GM19324 (cell line): ENCODE measurements around the gene SRPX2.

Experiments used
- ATAC-seq: cut with Tn5 transposase; IDR thresholded peaks from one replicate; pipeline ENCODE4 v1.9.1; 2021; ENCODE audit warnings: mild to moderate bottlenecking, moderate library complexity; ENCODE audit not compliant: unreplicated experiment, low FRiP score

The SRPX2 gene, protein sequence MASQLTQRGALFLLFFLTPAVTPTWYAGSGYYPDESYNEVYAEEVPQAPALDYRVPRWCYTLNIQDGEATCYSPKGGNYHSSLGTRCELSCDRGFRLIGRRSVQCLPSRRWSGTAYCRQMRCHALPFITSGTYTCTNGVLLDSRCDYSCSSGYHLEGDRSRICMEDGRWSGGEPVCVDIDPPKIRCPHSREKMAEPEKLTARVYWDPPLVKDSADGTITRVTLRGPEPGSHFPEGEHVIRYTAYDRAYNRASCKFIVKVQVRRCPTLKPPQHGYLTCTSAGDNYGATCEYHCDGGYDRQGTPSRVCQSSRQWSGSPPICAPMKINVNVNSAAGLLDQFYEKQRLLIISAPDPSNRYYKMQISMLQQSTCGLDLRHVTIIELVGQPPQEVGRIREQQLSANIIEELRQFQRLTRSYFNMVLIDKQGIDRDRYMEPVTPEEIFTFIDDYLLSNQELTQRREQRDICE

DNA sequence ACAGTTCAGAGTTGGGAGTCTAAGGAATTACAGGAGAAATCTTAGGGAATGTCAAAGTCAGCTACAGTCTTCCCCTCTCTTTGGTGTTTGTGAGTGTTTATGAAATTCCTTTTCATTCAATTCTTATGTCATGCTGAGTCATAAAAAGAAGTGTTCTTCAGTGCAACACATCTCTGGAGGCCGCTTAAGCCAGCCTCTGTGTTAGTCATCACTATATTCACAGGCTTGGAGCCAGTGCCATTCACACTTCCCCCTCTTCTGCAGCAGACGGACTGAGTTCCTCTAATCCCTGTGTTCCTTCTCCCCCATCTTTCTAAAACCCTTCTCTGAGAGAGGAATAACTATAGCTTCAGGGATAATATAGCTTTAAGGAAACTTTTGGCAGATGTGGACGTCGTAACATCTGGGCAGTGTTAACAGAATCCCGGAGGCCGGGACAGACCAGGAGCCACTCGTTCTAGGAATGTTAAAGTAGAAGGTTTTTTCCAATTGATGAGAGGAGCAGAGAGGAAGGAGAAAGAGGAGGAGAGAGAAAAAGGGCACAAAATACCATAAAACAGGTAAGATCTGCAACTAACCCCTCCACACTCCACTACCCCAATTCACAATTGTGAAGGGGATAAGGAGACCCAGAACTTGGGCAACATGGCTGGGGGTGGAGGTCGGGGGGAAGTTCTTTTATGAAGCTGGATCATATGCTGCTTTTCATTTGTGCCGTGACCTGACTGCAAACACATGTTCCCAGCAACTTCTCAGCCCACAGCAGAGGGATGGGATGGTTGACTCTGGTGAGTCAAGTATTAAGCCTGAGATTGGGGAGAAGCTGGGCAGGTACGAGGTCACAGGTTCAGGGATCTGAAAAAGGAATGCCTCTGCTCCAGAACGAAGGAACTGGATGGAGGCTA lies at the start of gene SRPX2:
TSS of gene SRPX2 (plus strand) at position 244 of the 905 bp plus-strand sequence. CDS start 2,124 bp downstream, outside the sequence.
- ATAC-seq, result no peak

DNA sequence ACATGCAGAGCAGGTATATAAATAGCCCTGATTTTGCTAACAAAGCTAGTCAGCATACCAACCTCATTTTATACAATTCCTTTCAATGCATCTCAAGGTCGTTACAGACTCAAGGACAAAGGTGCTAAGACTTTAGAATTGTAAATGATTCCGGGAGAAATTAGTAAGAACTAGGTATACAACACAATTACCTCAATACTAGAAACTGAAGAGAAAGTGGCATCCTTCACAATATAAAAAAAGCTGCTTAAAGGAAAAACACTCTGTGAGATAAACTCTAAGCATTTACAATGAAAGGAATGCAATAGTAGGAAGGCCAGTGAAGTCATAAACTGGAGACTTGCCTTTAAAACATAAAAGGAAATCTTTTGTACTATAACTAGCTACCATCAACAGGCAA lies 47.4 kb upstream of the SRPX2 start:
- ATAC-seq, result no peak

DNA sequence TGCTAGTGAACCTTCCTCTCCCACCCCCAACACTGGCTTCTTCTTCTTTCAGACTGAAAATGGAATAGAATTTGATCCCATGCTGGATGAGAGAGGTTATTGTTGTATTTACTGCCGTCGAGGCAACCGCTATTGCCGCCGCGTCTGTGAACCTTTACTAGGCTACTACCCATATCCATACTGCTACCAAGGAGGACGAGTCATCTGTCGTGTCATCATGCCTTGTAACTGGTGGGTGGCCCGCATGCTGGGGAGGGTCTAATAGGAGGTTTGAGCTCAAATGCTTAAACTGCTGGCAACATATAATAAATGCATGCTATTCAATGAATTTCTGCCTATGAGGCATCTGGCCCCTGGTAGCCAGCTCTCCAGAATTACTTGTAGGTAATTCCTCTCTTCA lies 44.5 kb upstream of the SRPX2 start:
- ATAC-seq, result no peak

DNA sequence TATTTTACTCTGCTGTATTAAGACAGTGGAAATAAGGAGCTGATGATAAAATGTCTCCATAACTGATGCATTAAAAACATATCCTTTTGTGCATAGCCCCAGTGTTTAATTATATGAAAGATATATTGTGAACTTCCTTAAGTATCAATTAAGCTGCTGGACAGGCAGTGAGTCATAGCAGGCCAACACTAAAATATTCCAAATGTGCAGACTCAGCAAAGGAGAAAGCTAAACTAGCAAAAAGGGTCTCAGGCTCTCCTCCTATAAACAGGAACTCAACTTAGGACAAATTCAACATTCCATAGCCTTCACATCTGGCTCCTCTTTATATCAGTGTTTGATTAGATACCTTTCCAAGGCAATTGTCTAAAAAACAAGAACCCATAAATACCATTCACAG lies 43.7 kb upstream of the SRPX2 start:
- ATAC-seq, result no peak

DNA sequence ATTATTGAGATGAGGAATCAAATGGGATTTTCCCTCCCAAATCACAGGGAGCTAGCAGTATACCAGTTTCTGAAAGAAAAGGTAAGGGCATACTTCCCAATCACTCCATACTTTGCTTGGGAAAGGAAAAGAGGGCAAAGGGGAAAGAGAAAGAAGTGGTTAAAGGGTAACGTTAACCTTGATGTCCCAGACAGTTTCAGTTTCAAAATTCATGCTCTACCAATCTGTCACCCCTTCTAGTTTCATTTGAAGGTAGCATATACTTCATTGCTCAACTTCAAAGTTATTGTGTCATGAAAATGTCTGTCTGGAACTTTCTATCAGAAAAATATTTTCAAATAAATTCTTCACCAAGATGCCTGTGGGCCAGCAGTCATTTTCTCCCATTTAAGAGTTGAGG lies 43.2 kb upstream of the SRPX2 start:
- no peak for ATAC-seq

DNA sequence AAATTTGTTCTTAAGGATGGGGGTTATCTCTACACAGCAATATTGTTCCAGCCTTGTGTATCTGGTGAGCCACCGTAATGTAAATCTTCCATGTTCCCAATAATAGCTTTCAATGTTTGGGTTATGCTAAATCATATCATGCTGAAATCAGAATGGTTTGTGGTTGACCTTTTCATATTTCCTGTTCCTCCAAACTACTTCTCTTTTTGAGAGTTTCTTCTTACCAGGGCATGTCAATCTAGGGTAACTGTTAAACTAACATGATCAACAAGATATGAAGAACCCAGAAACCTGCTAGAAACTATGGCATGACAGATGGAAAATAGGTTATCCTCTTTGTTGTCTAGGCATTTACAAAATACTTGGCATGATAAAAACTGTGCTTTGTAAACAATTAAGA lies 37.2 kb upstream of the SRPX2 start:
- ATAC-seq, result no peak

DNA sequence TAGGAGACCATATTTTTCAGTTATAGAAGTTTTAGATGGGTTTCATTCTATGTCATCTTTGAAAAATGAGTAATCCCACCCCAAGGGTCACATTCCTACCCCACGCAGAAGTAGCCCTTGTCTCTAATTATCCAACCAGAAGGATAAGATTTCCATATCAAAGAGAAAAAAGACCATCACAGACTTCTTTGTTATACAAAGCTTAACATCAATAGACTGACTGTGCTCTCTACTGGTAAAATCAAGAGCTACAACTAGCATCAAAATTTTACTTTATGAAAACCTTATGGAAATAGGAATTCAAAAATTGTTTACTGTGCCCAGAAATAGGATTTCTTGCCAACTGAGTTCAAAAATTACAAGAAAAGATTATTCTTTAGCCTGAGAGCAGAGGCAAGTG lies 34.4 kb upstream of the SRPX2 start:
- ATAC-seq, result no peak

DNA sequence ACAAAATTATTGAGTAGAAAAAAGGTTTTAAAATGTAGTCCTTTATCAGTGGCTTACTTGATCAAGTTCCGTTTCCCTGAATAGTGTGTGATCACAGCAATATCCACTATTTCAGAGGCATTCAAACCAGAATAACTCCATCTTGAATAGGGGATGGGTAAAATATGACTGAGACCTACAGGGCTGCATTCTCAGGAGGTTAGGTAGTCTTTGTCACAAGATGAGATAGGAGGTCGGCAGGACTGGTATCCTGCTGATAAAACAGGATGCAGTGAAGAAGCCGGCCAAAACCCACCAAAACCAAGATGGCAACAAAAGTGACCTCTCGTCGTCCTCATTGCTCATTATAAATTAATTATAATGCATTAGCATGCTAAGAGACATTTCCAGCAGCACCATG lies 32.0 kb upstream of the SRPX2 start:
- no peak for ATAC-seq

DNA sequence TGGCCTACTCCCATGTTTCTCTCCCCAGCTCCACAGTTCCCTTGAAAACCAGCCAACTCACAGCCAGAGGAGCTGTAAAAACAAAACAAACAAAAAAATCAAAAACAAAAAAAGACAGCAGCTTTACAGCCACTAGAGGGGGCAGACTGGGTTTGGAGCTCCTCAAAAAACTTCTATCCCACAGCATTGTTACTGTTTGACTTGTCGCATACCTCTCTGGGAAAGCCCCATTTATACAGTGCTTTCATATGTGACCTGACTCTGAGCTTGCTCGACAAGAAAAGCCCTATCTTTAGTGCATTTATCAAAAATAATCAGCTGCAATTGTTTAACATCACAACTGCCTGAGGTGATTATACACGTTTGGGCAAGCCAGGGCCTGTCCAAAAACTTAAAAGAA lies 29.0 kb upstream of the SRPX2 start:
- peak; percentile 56 for ATAC-seq

DNA sequence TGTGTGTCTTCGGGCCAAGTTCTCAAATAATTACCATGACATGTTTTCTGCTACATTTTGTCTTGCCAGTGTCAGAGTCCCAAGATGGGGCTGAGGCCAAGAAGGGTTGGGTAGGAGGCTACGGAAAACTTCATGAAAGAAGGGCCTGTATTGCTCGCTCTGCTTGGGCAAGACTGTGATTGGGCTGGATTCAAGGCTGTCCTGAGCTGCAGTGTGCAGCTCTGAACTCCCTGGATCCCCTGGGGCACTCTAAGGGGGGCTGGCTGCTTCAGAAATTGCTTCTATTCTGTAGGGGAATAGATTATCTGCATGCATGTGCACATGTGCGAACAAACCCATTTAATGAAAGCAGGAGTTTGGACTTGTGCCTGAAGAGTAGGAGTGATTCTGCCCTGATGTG lies 21.0 kb upstream of the SRPX2 start:
- ATAC-seq, result no peak

DNA sequence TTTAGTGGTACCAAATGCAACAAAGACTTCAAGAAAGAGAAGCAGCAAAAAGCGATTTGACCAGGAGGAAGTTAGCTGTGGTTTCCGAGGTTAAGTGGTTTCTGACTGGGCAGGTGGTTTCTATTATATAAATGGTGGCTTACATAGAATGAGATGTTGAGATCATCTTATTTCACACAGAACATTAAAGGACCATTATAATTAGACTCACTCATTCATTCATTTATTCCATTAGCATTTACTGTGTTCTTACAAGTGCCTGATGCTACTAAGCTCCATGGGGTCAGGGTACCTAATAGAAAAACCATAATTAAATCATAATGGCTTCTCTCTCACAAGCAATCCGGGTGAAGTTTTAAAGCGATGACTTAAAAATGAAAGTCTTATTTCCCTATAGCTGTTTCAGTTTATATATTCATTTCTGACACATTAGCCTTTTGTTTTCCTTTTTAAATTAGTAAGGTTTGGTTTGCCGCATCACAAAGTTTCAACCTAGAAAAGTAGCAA lies 18.0 kb upstream of the SRPX2 start:
- ATAC-seq, result peak; percentile 88

DNA sequence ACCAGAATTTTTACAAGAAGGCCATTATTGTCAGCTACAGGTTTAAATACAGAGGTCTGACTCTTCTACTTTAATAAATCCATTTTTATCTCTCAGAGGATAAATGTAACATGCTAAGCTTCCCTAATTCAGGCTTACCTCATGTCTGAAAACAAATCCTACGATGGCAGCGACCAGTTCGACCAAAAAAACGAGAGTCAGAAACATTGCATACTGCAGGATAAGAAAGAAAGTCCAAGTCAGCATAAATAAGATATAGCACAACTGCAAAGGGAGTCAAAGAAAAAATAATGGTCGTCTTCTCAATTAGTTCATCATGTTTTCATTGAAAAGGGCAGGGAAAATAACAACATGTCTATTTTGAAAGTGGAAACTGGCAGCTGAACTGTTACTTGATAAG lies 9.0 kb upstream of the SRPX2 start:
- ATAC-seq, result no peak

DNA sequence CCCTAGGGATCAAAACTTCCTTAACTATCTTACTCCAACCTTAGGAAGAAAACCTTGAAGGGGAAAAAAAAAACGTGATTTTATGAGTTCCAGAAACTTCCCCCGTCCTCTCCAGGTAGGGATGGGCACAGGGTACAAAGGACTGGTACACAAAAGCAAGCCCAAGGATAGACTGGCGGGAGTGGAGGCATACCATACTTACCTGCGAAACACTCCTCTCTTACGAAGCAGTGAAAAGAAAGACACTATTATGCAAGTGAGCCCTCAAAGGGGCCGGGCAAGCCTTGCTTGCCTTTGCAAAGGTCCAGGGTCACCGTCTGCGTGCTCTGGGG lies 8.0 kb upstream of the SRPX2 start:
- ATAC-seq, result no peak

DNA sequence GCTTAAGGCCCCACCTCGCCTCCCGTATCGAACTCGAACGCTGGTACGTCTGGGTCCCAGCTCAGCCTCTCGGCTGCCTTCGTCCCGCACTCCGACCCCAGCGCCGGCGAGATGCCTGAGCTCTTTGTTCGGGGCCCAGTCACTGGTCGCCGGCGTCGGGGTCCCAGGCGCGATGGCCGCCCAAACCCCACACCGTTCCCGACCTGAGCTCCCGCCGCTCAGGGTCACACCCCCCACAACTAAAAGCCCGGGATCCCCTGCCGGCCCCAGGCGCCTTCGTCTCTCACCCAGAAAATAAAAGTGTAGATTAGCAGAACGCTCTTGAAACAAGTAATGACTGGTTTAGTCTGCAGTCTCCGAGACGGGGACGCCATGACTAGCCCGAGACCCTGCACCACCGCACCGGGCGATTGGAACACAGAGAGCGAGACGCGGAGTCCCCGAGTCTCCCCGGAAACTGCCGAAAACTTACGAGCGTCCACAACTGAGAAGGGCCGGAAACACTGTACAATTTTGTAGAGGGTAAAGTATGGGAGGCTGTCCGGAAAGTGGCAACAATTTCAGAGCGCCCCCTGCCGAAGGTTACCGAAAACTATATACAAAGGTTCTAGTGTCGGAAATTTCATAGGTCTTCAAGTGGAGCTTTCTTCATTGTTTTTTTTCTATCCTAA lies 7.5 kb upstream of the SRPX2 start, which contains the start of gene TSPAN6:
TSS of gene TSPAN6 (minus strand) at position 486 of the 671 bp plus-strand sequence. CDS start at position 374, 112 bp downstream.
- ATAC-seq, result peak; percentile 56

DNA sequence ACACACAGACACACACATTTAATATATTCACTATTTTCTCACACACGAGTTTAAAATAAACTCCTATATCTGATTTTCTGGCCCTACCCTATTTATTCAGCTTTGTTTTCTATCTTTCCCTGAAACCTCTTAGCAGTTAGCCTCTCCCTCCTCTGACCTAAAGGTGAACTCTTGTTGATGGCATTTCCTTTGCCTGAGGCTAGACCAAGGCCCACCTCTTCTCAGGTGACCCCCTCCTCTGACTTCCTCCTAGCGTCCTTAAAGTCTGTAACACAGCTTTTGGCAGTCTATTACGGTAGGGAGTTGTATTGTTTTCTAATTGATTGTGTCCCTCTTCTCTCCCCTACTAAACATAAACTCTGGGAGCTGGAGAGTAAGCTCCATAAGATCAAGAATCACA lies 1.7 kb upstream of the SRPX2 start:
- no peak for ATAC-seq

DNA sequence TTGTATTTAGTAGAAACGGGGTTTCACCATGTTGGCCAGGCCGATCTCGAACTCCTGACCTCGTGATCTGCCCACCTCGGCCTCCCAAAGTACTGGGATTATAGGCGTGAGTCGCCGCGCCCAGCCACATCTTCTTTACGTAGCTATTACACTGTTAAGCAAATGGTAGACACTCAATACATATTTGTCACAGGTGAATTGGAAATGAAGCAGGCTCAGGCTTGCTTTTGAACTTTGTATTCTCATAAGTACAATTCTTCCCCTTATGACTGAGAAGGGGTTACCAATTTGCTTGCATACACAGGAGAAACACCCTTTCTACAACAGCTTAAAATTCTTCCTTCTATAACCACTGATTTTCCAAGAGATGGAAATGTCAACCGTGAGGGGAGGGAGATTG lies 787 bp upstream of the SRPX2 start:
- no peak for ATAC-seq

DNA sequence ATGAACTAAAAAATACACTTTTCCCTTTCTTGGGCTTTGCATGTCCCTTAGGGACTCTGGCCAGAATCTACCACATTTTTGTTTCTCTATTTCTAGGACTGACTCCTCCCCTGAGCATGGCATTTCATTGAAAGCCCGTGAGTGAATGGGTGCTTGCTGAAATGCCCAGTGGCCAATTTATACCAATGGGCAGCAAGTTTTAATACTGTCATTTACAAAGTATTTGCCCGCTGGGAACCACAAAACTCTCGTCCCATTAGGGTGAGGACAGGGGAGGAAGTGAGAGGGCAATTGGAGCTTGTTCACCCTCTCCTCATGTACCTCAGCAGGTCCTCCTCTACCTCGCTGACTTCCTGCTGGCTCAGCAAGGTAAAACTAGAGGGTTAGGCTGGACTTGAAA lies 1.1 kb downstream of the SRPX2 start:
- ATAC-seq, result no peak

DNA sequence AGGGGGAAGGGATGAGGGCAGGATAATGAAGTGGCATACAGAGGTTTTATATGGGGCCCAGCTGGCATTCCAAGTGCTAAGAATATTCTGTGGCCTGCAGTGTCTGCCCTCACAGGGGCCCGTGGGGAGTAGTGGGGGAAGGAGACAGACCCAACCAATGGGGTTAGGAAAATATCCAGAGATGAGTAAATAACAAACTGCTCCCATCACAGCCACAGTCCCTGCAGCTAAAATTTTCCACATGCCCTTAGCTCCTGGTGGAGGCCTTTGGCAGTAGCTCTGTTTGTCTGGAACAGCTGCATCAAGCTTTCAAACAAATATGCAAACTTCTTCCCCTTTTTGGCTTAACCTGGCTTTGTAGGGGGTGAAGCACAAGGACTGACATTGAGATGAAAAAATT lies 3.1 kb downstream of the SRPX2 start:
- no peak for ATAC-seq

DNA sequence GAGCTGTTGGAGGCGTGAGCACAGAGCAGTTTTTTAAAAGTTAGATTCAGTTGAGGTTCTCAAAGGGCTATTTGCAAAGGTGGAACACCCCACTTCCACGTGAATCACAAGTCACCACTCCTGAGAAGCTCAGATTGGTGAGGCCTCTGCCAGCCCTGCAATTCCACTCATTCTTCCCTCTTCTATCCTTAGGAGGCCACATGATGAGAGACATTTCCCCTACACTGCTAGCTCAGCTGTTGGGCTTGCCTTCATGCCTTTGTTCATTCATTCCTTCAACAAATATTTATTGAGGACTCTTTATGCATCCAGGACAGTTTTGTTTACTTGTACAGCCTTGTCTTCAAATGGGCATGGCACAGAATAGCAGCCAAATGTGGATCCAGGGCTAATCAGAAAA lies 3.7 kb downstream of the SRPX2 start:
- ATAC-seq, result no peak

DNA sequence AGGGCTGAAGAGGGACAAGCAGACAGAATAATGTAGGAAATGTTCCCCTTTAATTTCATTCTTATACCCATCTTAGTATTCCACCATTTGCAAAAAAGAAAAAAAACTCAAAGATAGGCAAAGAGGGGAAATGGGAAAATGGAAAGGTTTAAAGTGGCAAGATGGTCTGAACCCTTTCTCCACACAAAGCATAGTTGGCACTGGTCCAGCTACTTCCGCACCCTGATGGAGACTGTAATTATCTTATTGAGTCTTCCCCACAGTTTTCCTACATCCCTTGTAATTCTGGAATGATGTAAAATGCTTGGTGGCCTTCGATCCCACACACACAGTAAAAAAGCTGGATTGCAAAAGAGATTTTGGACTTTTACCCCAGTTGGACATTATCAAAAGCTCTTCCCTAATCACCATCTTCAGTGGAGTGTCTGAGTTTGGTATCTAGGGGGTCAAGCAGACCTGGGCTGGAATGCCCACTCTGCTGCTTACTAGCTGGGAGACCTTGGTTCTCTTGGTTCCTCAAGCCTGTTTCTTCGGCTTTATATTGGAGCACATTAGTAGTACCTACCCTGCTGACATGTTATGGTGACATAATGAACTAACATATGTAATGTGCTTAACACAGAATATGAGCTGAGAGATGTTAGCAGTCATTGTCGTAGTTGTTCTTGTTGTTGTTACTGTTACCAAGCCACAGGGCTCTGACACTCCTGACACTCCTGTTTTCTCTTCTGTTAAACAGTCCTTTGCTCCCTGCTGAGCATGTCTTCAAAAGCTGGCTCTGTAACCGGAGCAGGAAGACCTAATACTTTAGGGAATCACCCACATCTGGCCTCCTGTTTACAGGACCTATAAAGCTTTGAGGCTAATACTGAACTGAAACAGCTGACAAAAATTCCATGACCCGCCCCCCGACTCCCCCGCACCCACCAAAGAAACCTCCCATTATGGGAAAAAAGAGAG lies 4.7 kb downstream of the SRPX2 start:
- no peak for ATAC-seq
